Neural crest cell (in vitro differentiated cells): ENCODE data around the gene AGMO. TPM values are rescaled to one million over a fixed set of nuclear protein-coding genes. Genes with fewer than 3 reads are reported as not detected.

ENCODE experiments used
- DNase-seq: peaks from one replicate; pipeline ENCODE4 v3.0.0; 2021; ENCODE audit warnings: low read depth, mixed read lengths, low spot score
- H3K27ac Mint-ChIP-seq: one replicate; pipeline ENCODE4 v1.8.0; 2021; ENCODE audit warnings: mild to moderate bottlenecking, mixed read lengths; ENCODE audit not compliant: unreplicated experiment
- H3K27me3 Mint-ChIP-seq: 2 replicates; pipeline ENCODE4 v1.8.0; 2021; ENCODE audit warnings: low read depth, mild to moderate bottlenecking, mixed read lengths
- H3K36me3 Mint-ChIP-seq: 2 replicates; pipeline ENCODE4 v1.8.0; 2021; ENCODE audit warnings: low read depth, mild to moderate bottlenecking, mixed read lengths
- H3K4me1 Mint-ChIP-seq: 2 replicates; pipeline ENCODE4 v1.8.0; 2021; ENCODE audit warnings: mixed read lengths
- H3K4me3 Mint-ChIP-seq: one replicate; pipeline ENCODE4 v1.8.0; 2021; ENCODE audit warnings: mild to moderate bottlenecking, mixed read lengths
- H3K9me3 Mint-ChIP-seq: 2 replicates; pipeline ENCODE4 v1.8.0; 2021; ENCODE audit warnings: mixed read lengths
- total RNA-seq: library from RNA; stranded (reverse); gene quantifications from 2 replicates; pipeline ENCODE4 v1.2.1, GENCODE V29; 2021
- TF ChIP-seq, protein P1 (sequence below): fragments of 200-600 bp; sonication (generic); conservative IDR thresholded peaks from 2 replicates; pipeline ENCODE4 v1.5.0; 2021; ENCODE audit warnings: antibody characterized with exemption, mild to moderate bottlenecking

The AGMO gene
- total RNA-seq, 1 donor from 2014 or later = 0.51 TPM

DNA sequence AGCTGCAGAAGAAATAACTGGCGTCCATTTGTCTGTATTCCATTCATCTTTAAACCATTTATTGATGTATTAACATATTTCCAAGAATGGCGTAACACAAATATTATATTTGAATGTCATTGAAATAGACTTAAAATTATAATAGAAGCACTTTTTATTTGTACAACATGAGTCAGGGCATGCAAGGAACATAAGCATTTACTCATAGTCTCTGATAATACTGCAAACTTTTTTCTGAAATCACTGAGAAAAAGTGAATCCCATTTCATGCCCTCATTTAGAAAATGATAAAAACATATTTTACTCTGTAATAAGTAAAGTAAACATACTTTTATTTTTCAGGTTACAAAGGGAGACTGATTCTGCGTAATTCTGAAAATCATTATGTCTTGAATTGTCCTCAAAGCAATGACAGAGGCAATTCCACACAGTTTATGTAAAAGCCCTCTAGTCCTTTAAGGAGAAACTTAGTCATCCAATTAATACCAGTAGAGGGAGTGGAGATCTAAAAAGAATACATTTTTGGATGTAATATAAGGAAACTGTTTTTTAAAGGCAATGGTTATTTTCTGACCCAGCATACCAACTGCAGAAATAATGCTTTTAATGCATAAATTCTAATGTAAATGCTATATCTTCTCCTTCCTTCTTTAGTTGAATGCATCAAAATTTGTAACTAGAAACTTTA is 58.1 kb downstream of the AGMO start:
- H3K36me3 Mint-ChIP-seq = no peaks in the 10 kb centered on the region
- no peak for DNase-seq
- no peak overlapping the region for H3K27ac Mint-ChIP-seq
- H3K4me3 Mint-ChIP-seq = no peak overlapping the region
- peaks cover 23% of the 10 kb centered on the region for H3K4me1 Mint-ChIP-seq
- no peaks in the 10 kb centered on the region for H3K9me3 Mint-ChIP-seq
- TF ChIP-seq, protein P1, sequence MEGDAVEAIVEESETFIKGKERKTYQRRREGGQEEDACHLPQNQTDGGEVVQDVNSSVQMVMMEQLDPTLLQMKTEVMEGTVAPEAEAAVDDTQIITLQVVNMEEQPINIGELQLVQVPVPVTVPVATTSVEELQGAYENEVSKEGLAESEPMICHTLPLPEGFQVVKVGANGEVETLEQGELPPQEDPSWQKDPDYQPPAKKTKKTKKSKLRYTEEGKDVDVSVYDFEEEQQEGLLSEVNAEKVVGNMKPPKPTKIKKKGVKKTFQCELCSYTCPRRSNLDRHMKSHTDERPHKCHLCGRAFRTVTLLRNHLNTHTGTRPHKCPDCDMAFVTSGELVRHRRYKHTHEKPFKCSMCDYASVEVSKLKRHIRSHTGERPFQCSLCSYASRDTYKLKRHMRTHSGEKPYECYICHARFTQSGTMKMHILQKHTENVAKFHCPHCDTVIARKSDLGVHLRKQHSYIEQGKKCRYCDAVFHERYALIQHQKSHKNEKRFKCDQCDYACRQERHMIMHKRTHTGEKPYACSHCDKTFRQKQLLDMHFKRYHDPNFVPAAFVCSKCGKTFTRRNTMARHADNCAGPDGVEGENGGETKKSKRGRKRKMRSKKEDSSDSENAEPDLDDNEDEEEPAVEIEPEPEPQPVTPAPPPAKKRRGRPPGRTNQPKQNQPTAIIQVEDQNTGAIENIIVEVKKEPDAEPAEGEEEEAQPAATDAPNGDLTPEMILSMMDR = peak; percentile 27
- no peaks in the 10 kb centered on the region for H3K27me3 Mint-ChIP-seq

DNA sequence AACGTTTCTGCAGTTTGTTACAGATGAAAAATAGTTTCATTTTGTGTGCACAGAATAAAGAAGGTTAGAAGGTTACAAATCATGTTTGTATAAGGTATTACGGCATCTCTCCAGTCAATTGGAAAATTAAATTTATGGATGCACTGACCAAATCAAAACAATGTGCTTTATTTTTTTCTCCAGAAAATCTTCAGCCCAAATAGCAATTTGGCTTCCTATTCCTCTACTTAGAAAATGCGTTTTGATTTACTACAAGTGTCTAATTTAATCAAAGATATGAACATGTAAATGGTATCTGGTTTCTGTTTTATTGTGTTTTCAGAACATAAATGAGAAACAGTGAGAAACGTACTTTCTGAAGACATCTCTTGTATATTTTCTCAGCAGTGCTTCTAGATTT is 63.4 kb downstream of the AGMO start:
- no peaks in the 10 kb centered on the region for H3K9me3 Mint-ChIP-seq
- H3K4me3 Mint-ChIP-seq = no peak overlapping the region
- no peak overlapping the region for H3K27ac Mint-ChIP-seq
- H3K27me3 Mint-ChIP-seq = no peaks in the 10 kb centered on the region
- no peaks in the 10 kb centered on the region for H3K4me1 Mint-ChIP-seq
- DNase-seq = no peak
- H3K36me3 Mint-ChIP-seq = no peaks in the 10 kb centered on the region
- TF ChIP-seq, protein P1 = no peak

DNA sequence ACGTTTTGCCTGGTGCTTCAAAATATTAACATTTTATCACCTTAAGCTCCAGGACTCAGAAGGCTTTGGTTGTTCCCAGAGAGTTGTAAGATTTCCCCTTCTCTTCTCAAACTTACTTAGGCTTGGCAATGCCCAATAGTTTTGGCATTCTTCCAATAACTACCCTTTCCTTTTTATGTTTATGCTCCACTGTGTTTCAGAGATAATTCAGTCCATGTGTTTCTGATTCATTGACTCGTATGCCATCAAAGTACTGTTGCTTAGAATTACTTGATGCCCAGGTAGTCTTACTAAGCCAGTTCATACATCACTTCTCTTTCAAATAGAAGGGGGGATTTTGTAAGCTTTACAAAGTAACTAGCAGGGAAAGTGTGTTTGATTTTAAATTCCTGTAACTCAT is 66.6 kb downstream of the AGMO start:
- Mint-ChIP-seq H3K4me1 (peaks cover 3% of the 10 kb centered on the region), H3K27ac (no peak overlapping the region), H3K36me3 (no peaks in the 10 kb centered on the region), H3K9me3 (no peaks in the 10 kb centered on the region), H3K4me3 (no peak overlapping the region), H3K27me3 (no peaks in the 10 kb centered on the region)
- TF ChIP-seq, protein P1 = no peak
- DNase-seq = no peak

DNA sequence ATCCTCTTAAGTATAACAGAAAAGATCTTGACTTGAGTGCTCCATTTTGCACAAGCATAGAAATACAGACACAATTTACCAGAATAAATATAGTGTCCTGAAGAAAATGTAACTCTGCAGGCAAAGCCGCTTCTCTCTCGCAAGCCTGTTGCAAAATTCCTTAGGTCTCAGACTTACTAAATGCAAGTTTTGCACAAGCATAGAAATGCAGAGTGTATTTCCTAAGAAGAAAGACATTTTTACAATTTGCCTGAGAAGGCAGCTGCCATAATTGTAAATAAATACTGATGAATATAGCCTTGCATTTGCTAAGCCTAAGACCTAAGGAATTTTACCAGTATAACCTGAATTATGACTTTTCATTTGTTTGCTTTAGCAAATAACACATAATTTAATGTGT is 67.1 kb downstream of the AGMO start:
- H3K4me1 Mint-ChIP-seq = peaks cover 5% of the 10 kb centered on the region
- H3K4me3 Mint-ChIP-seq = no peak overlapping the region
- H3K27ac Mint-ChIP-seq = no peak overlapping the region
- H3K36me3 Mint-ChIP-seq = no peaks in the 10 kb centered on the region
- H3K27me3 Mint-ChIP-seq = no peaks in the 10 kb centered on the region
- DNase-seq = no peak
- H3K9me3 Mint-ChIP-seq = no peaks in the 10 kb centered on the region
- TF ChIP-seq, protein P1 = no peak

DNA sequence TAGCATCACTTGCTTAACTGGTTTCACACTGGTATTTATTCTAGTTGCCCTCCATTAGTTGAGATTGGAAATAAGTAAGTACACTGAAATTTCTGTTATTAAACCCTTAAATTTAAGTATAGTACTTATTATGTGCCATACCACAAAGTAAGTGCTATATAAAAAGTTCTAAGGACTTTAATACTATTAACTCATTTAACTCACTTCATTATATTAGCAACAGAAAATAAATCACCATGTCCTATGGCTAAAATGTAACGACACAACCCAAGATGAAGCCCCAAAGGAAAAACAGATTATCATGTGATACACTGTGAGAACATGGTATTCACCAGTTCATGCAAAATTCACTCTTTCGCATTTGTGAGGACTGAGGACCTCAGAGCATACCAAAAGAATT is 70.5 kb downstream of the AGMO start:
- Mint-ChIP-seq H3K4me1 (peaks cover 5% of the 10 kb centered on the region), H3K27me3 (no peaks in the 10 kb centered on the region), H3K27ac (no peak overlapping the region), H3K9me3 (no peaks in the 10 kb centered on the region), H3K4me3 (no peak overlapping the region), H3K36me3 (no peaks in the 10 kb centered on the region)
- DNase-seq = no peak
- TF ChIP-seq, protein P1 = no peak
